ENCODE measurements around the gene RTF1. TPM values are rescaled to one million over a fixed set of nuclear protein-coding genes. Genes with fewer than 3 reads are reported as not detected.
"Not testable (repeated sequence)": the region's sequence is repeated elsewhere in the genome, so short reads cannot be mapped to it uniquely, and the experiment has no call there.

Gene RTF1
- total RNA-seq, 1 donor from 2014 or later = 32.1 TPM

DNA sequence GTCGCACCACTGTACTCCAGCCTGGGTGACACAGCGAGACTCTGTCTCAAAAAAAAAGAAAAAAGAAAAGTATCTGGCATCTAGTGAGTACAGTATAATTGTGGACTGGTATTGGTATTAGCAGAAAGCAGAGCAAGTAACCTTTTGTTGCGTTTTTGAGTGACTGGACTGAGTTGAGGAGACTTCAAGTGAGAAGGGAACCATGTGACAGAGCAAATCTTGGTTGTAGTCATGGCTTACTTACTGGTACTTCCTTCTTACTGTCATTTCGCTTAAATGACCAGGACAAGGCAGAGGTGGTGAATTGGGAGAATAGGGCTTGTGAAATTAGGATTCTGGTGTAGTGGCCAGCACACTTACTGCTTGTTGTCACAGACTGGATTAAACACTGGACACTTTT, 20.6 kb downstream of the RTF1 start:
- no peak for DNase-seq (ENCODE audit: low spot score)

DNA sequence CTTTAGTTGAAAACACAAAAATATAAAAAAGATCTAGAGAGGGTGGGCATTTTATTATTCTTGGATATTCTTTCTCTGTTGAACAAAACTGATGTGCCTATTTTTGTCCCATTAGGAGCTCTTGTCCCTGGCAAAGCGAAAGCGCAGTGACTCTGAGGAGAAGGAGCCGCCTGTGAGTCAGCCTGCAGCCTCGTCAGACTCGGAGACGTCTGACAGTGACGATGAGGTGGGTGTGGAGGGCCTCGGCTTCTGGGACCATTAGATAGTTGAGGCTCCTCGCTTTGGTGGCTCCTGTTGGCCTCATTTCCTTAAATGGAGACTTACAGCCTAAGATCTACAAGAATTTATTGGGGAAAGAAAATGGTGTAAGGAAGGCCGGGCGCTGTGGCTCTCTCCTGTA, 21.3 kb downstream of the RTF1 start:
- no peak for DNase-seq (ENCODE audit: low spot score)

DNA sequence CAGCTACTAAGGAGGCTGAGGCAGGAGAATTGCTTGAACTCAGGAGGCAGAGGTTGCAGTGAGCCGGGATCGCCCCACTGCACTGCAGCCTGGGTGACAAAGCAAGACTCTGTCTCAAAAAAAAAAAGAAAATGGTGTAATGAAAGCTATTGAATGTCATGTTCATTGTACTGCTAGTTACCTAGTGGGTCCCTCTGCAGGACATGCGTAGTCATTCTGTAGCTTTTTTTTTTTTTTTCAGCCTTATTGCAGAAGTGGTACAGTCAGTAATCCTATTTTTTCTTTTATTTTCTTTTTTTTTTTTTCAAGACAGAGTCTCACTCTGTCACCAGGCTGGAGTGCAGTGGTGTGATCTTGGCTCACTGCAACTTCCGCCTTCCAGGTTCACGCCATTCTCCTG, 21.9 kb downstream of the RTF1 start:
- DNase-seq (ENCODE audit: low spot score) = not testable (repeated sequence)

DNA sequence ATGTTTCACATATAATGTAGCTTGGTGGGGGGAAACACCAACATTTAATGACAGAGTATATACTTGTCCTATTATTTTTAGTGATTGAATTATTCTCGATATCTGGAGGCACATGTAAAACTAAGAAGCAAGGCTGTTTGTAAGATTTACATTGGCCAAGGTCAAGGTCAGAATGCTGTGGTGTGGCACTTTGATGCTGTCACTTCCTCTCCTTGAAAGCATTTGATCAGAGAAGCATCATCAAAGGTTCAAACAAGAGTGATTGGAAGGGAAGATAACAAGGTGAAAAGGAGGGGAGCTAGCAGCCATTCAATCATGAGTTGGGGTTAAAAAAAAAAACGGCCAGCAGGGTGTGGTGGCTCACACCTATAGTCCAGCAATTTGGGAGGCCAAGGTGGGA, 26.4 kb downstream of the RTF1 start:
- DNase-seq (ENCODE audit: low spot score) = no peak

DNA sequence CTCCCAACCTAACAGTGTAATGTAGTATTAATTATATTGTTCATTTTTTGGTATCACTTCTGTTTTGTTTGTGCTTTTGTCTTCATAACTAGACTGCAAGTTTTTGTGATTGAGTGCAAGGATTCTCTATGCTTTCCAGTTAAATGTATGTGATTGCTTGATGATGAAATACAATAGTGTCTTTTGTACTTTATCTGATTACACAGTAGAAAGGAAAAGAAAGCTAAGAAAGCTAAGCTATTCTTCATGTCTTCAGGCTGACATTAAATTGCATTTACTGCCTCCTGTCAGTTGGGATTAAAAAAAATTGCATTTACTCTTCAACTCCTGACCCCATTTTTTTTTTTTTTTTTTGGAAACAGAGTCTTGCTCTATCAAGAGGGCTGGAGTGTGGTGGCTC, 28.5 kb downstream of the RTF1 start:
- DNase-seq (ENCODE audit: low spot score) = no peak

DNA sequence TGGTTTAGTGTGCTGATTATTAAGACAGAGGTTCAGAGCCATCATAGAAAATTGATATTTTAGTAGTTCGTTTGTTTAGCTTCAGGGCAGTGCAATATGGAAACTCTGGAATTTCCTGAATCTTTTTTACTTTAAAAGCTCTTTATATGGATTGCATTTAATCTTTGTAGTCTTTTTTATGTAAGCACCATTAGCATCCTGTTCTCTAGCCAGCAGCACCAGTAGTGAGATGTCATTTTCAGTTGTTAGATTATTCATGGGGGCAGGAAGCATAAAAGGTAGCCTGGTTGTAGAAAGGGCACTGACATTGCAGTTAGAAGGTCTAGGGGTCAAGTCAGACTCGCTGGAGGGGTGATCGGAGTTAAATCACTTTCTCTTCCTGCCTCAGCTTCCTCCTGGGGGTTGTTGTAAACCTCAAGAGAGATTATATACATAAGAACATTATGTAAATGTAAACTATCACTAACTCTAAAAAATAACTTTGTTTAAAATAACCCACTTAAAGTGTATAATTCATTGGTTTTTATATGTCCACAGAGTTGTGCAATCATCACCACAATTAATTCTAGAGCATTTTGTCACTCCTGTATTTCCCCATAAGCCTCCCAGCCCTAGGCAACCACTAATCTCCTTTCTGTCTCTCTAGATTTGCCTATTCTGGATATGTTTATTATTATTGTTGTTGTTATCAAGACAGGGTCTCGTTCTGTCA, 45.3 kb downstream of the RTF1 start:
- DNase-seq (ENCODE audit: low spot score) = no peak

DNA sequence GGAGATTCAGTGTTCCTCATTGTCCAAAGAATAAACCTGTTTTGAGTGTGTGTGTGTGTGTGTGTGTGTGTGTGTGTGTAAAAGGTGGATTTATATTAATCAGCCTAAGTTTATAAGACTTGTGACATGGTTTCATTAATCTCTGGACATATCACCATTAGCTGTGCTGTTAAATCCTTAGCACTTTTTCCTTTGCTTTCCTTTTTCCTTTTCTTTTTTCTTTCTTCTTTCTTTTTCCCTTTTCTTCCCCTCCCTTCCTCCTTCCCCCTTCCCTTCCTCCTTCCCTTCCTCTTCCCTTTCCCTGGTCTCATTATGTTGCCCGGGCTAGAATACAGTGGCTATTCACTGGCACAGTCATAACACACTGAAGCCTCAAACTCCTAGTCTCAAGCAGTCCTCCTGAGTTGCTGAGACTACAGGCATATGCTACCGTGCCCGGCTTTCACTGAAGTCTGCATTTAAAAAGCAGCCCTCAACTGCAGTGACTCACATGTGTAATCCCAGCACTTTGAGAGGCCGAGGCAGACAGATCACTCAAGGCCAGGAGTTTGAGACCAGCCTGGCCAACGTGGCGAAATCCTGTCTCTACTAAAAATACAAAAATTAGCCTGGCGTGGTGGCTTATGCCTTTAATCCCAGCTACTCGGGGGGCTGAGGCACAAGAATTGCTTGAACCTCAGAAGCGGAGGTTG, 48.1 kb downstream of the RTF1 start:
- no peak for DNase-seq (ENCODE audit: low spot score)

DNA sequence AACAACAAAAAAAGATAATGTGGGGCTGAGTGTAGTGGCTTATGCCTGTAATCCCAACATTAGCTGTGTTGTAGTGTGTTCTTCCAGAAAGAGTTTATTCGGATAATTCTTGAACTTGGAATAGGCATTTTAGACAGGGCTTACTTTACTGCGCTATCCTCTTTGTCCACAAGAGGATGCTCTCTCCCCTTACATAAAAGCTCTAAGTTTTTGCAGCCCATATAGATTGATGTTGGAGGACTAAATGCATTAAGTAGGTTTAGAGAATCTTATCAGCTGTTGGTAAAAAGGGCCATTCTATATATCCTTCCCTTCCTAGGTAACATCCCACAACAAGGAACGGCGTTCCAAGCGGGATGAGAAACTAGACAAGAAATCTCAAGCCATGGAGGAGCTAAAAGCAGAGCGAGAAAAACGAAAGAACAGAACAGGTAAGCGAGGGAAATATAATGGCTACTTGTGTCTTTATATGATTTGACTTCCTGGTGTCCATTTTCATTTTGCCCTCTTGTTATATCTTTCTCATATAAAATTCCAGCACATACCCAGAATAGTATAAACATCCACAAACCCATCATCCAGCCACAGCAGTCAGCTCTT, 49.0 kb downstream of the RTF1 start:
- peak; percentile 18 for DNase-seq (ENCODE audit: low spot score)

DNA sequence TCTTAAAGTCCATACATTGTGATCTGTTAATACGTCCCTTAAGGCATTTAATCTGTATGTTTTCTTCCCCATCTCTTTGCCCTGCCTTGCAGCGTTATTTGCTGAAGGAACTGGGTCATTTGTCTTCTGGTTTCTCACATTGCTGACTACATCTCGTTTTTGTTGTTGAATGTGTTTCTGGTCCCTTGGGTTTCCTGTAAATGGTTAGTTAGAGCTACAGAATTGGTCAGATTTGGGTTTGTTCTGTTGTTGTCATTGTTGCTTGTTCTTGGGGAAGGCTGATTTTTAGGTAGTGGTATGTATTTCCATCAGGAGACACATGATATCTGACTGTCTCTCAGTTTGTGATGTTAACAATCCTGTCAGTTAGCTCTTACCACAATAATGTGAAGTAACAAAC, 49.8 kb downstream of the RTF1 start:
- DNase-seq (ENCODE audit: low spot score) = no peak

DNA sequence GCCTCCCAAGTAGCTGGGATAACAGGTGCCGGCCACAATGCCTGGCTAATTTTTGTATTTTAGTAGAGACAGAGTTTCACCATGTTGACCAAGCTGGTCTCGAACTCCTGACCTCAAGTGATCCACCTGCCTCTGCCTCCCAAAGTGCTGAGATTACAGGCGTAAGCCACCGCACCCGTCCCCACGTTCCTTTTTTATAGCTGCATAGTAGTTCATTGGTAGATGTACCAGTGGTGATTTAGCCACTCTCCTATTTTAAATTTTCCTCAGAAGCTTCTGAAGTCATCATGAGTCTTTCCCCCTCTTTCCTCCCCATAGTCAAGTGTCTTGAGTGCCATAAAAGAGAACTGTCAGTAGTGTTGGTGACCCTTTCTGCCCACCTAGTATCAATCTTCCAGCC, 52.7 kb downstream of the RTF1 start:
- not testable (repeated sequence) for DNase-seq (ENCODE audit: low spot score)

DNA sequence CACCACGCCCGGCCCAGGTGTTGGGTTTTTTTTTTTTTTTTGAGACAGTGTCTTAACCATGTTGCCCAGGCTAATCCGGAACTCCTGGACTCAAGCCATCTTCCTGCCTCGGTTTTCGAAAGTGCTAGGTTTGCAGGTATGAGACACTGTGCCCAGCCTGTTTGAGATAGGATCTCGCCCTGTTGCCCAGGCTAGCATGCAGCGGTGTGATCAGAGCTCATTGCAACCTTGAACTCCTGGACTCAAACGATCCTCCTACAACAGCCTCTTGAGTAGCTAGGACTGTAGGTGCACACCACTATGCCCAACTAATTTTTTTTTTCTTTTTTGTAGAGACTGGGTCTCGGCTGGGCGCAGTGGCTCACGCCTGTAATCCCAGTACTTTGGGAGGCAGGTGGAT, 56.5 kb downstream of the RTF1 start:
- no peak for DNase-seq (ENCODE audit: low spot score)

DNA sequence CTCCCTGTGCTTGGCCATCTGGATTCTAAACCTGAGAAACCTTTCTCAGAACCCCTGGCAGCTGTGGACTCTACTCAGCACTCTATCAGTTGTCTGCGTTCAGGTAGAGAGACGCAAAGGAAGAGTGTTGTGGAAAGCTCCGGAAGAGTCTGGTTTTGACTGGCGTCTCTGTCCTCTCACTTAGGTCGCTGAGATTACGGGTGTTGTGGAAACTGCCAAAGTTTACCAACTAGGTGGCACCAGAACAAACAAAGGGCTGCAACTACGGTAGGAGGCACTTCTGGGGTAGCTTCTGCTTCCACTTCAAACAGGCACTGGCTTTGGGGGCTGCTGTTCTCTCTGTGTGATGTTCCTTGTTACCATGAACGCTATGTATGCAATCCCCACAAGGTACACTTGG, 57.5 kb downstream of the RTF1 start:
- DNase-seq (ENCODE audit: low spot score) = peak; percentile 49

DNA sequence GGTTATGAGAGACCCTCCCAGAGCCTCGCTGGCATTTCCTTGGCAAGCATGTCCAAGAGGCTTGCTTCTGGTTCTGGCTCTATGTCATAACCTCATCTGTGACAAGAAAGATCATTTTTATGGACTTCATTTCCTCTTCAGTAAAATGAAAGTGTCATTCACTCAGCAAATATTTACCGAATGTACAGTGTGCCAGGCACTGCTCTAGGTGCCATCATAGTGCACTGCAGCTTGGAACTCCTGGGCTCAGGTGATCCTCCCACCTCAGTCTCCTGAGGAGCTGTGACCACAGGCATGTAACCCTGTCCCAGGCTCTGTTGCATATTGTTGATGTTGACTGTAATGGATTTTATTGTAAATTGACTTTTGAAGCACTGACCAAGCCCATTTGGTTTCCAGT, 58.0 kb downstream of the RTF1 start:
- peak; percentile 66 for DNase-seq (ENCODE audit: low spot score)

DNA sequence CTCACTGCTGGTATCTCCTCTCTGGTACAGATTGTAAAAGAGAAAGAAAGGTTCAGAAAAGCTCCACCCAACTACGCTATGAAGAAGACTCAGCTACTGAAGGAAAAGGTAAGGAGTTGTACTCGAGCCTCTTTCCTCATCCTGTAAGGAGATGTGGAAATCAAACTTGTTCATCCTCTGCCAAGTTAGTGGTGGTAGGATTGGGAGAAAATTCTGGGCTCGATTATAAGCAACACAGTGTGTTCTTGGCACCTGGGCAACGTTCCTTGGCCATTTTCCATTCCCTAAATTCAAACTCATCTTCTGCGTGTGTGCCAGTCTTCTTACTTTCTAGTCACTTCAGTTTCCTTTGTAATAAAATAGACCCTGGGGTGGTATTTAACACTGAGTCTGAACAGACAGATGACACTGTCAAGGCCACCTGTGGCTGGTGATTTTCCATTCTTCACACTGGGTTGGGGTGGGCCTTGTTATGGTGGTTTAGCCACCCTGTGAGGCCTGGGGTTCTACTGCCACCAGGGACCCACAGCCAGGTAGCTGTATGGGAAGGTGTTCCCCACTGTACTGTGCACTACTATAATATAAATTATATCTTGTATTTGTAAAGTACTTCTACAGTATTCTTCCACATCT, 59.6 kb downstream of the RTF1 start:
- DNase-seq (ENCODE audit: low spot score) = no peak

DNA sequence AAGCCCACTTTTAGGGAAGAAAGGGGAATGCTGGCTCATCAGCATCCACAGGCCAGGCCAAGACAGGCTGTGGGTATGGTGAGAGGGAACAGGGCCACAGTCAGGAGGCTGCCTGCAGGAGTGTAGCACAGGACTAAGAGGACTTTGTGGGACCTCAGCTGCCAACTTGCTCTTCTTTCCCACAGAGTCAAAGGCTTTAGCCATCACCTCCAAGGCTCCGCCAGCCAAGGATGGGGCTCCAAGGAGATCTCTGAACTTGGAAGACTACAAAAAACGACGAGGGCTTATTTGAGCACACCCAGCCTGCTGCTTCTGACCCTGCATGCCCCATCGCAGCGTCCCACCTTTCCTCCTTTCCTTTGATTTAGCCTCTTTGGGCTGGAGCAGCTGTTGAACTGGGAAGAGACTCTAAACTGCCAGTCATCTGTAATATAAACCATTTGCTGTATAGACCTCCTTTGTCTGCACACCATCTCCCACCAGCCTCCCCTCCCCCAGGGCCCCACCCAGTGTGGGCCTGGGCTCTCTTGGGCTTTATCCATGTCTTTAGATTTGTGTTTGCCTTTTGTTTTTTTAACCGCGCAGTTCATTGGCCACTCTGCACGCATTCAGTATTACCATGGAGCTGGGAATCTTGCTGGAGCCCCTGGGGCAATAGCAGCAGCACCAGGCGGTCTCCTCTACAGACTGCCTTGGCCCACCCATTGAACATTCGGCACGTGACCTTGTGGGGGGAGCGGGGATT, 63.7 kb downstream of the RTF1 start:
- no peak for DNase-seq (ENCODE audit: low spot score)

DNA sequence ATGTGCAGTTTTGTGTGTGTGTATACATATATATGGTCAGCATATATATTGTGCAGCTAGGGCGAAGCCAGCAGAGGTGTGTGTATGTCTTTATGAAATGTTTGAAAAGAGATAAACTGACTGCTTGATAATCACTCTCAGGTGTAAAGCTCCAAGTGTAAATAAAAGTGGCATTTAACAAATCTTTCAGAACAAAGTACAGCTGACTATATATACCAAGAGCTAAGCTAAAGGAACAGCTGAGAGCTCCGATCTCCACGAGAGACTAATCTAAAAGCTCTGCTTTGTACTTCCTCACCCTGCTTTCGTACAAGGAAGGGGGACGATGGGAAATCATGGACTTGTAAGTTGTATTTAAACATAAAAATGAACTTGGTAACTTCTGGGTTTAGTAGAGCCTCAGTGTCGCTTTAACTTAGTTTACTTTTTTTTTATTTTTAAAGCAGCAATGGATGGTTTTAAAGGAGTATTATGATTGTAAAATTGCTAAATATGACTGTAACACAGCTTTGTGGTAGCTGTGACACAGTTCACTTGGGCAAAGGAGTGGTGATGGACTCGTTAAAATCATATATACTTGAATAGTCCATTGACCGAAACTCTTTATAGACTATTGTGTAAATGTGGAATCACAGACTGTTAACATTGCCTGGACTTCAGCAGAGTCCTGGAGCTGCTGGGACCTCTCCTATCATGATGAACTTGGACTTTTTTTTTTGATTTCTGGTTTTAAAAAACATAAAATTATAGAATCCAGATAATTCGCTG, 65.4 kb downstream of the RTF1 start:
- no peak for DNase-seq (ENCODE audit: low spot score)

DNA sequence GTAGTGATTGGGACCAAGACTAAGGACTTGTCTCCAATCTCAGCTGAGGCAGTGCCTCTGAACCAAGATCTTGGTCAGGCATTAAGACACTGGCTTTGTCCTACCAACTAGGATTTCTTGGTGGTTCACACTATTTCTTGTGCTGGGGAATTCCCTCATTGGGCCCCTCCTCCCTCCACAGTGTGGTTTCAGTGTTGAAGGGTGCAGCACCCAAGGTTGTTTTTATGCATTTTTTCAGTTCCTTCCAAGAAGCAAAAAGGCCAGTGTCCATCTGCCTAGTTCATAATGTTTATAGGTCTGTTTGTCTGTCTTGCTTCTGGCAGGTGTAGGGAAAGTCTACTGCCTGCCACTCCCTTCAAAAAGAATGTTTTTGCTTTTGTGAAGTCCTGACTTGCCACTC, 66.2 kb downstream of the RTF1 start:
- no peak for DNase-seq (ENCODE audit: low spot score)

DNA sequence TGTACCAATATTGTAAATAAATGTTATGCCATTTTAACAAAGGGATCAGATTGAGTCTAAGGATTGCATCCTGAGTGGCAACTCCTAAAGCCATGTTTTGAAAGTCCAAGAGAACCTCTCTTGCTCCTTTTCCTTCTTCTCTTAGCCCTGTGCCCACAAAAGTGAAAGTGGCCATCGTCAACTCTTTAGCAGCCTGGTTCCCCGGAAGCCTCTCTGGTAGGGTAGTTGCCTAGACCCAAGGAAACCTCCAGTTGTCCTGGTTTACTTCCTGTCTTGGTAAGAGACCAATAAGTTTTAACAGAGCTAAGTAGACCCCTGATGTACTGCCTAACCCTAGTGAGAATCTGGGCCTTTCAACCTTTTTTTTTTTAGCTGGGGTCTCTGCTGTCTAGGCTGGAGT, 66.6 kb downstream of the RTF1 start:
- no peak for DNase-seq (ENCODE audit: low spot score)

DNA sequence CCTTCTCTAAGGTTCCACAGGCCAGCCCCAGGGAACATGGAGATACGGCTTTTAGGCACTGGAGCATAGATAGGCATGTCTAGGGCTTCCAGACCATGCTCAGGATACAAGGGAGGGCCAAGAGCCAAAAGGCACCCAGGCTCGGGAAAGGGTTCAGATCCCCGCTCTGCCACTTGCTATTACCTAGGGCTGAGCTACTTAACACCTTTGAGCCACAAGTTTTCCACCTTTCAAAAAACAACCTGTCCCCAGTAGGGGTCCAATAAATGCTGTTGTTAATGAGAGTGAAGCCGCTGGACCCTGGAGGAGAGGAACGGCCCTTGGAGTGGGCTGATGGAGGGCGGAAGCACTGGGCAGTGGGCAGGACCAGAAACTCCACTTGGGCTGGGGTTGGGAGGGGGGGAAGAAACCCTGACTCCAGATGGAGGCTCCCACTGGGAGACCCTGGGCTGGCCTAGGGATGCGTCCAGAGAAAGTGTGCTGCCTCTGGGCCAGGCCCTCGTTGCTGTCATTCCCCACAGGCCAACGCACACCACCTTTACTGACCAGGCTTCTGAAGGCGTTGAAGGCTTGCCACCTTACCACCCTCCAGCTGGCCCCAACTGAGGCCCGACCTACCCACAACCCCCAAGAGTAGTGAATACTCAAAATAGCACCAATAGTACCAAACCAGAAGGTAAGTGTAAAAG, 68.2 kb downstream of the RTF1 start:
- no peak for DNase-seq (ENCODE audit: low spot score)

DNA sequence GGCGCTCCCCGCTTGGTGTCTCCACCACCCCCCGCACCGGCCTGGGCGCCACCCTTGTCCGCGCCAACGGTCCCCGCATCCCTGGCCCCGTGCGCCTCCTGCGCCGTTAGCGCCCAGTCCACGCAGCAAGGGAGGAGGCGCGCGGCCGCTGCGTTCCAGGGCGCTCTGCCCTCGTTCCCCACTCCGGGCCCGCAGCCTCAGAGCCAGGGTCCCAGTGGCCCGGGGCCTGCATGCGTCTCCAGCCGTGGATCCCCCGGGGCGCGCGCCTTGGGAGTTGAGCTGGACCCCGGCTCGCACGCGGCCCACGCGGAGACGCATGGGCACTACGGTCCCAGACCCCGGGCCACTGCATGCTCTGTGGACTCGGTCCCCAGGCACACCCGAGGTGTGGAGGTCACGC, 69.4 kb downstream of the RTF1 start:
- no peak for DNase-seq (ENCODE audit: low spot score)

DNA sequence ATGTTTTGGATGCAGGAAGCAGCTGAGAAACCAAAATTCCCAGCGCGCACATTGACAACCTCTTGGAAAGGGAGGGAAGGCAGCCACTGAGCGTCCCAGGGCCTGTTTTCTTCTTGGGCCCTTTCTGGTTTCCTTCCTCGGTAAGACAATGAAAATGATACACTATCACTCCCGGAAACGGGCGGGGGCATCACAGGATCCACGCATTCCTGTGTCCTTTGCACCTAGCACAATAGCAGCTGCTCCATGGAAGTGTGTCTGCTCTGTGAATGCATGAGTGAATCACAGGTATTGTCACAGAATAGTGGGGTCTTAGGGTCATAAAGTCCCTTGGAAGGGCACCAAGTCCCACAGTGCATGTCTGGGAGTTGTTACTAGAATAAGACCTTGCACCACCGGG, 70.5 kb downstream of the RTF1 start:
- DNase-seq (ENCODE audit: low spot score) = no peak

Measured in mucosa of gallbladder (tissue), 1 donor.